GM19099 (cell line): ENCODE results near the gene AP2A2.

Experiments used
- POLR2A ChIP-seq: IDR thresholded peaks from 3 replicates; pipeline ENCODE4 v1.6.1; 2011; ENCODE audit warnings: low read depth; ENCODE audit not compliant: insufficient read length; ENCODE audit errors: extremely low read depth

The AP2A2 gene

DNA sequence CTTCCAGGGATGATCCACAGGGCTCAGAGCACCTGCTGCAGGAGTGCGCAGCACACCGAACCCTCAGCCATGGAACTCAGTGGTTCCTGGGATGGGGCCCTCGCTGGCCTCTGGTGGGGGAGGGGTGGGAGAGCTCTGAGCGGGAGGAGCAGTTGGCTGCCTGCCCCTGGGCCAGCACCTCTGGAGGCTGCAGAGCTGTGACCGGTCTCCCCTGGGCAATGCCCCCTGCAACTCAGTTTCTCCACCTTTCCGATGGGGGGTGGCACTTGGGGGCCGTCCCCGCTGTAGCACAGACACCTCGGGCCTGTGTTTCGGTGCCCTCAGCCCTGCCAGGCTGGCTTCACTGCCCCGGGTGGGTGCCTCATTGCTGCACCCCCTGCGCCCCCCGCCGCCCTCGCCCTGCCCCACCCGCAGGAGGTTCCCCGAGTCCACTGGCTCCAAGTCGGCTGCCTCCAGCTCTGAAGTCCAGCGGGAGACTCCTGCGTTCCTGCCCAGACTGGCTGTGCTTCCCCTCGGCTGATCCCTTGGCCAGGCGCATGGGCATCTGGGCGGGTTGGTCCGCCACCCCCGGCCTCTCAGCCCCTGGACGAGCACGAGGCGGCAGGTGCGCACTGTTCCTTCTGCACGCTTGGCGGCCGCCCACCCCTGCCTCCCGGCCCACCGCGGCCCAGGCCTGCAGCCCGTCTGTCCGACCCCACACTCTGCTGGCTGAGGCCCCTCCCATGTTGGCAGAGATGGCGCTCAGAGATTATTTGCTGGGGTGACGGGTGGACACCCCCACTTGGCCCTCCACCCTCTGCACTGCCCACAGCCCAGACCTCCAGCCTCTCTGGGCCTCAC, 109.0 kb downstream of the AP2A2 start:
- no peak for TF ChIP-seq POLR2A

DNA sequence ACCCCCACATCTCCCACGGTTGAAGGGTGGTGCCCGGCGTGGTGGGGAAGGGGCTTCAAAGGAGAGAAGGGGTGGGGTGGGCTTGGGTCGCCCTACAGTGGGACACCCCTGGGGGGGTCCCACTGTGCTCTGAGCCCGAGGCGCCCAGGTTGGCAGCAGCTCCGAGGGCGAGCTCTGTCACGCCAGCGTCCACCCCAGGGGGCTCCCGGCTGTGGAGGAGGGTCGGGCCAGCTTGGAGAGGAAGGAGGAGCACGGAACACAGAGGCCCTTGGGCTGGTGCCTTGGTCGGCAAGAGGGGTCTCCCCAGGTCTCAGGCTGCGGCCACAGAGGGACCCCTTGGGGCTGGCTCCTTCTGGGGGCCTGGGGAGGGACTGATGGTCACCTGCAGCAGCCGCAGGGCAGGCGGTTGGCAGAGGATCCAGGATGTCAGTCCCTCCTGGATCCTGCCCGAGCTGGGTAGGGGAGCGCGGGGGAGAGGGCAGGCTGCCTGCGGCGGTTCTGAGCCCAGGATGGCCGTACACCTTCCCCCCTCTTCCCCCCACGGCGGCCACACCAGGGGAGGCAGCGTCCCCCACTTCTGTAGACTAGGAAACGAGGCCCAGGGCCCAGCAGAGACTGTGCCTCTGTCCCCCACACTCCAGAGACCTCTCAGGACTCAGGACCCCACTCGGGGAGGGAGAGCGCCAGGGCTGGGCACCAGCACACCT, 110.1 kb downstream of the AP2A2 start:
- TF ChIP-seq POLR2A, result no peak

GRCh38 chr11:1036303-1036923, 110.7 kb downstream of the AP2A2 start, which contains the start of gene MUC6:
Gene MUC6 (minus strand): TSS chr11:1036718. CDS start chr11:1036655, 63 bp downstream.
- no peak for TF ChIP-seq POLR2A

GRCh38 chr11:1036931-1037330, 111.3 kb downstream of the AP2A2 start:
- TF ChIP-seq POLR2A, result no peak

- TF ChIP-seq POLR2A, result no peak
Observed at GRCh38 chr11:1037506-1038055, 111.9 kb downstream of the AP2A2 start.

GRCh38 chr11:1038361-1038760, 112.7 kb downstream of the AP2A2 start:
- TF ChIP-seq POLR2A, result no peak

GRCh38 chr11:1038921-1039320, 113.3 kb downstream of the AP2A2 start:
- no peak for TF ChIP-seq POLR2A

DNA sequence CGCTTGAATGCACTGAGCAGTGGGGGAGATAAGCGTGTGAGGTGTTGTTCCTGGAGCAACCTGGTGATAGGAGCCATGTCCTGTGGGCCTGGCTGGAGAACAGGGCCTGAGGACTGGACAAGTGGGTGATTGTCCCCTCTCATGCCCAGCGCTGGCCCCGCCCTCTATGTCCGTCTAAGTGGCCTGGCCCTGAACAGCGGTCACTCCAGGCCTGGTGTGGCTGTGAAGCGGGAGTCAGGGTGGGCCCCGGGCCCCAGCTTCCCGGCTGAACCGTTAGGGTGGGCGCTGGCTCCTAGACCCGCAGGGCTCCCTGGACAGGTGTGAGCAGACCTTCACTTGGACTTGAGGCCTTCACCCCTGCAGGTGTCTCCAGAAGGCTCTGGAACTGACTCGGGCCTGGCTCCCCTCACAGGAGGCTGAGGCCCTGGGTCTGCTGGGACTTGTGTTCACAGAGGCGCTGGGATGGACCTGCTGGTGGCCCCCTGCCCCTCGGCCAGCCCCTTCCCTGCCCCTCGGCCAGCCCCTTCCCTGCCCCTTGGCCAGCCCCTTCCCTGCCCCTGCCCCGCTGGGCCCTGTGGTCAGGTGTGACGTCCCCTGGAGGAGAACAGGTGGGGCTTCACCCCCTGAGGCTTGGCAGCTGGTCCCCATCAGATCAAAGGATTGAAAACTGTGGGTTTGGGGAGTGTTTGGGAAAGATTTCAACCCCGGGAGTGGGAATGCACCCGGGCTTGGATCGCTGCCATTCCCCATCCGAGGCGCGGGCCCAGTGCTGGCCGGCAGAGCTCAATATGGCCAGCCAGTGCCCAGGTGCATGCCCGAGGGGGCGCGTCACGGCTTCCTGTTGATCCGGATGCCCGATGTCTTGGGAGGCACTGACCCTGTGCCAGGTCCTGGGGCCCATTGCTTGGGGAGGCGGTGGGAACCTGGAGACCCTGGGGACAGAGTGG, 114.1 kb downstream of the AP2A2 start:
- no peak for TF ChIP-seq POLR2A

DNA sequence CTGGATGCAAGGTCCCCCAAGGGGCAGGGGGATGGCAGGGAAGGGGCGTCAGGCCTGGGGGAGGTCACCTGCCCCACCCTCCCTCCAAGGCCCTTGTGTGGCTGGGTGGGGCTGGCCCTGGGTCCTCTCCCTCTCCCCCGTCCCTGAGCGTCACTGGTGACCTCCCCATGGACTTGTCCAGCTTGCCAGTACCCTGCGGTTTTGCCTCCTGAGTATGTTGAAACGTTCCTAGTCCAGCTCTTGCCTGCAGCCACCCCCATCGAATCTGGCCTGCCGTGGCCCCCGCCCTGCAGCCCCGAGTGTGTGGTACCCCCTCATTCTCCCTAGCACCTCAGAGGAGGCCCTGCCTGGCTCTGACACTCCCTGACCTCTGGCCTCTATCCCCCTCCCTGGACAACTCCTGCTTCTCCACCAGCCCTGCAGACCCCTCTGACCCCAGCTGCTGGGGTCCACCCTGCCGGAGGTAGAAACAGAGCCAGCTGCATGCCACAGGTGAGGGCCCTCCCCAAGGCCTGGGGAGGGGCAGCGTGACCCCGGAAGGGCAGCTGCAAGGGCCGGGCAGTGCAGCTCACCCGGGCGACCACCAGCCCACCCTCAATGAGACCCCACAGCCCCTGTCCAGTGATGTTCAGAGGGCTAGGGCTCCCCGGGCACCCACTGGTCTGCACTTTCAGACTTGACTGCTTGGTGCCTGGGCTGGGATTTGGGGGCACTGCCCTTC, 114.9 kb downstream of the AP2A2 start:
- no peak for TF ChIP-seq POLR2A

GRCh38 chr11:1041149-1041467, 115.4 kb downstream of the AP2A2 start:
- no peak for TF ChIP-seq POLR2A

GRCh38 chr11:1041471-1041870, 115.8 kb downstream of the AP2A2 start:
- TF ChIP-seq POLR2A, result no peak

DNA sequence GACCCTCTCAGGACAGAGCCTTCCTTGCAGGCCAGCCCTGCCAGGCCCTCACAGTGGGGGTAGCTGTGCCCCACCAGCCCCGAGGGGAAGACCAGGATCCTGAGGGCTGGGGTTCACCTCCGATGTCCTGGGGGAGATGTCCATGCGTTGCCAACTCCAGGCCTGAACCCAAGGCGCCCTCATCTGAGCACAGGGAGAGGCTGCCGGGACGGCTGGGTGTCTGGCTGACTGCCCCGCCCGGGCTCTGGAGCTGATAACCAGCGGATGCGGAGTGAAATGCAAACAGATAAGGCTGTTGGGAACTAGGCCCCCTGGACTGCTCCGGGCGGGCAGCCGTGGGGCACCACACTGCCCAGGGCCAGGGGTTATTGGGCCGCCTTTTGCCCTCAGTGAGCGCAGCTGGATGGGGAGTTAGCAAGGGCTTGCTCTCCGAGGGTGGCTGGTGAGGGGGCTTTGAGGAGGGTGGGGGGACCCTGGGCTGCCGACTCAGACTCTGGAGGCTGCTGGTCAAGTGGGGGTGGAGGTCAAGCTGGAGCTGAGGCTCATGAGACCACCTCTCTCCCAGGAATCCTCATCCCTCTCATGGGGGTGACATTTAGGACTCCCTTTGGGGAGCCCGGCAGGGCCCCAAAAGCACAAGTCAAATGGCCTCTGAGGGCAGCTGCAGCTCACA, 116.4 kb downstream of the AP2A2 start:
- TF ChIP-seq POLR2A, result no peak
